IMR-90 (cell line): ENCODE measurements around the gene NTSR1. TPM values are rescaled to one million over a fixed set of nuclear protein-coding genes. Genes with fewer than 3 reads are reported as not detected.

Experiments
- ATAC-seq: fragments of 200-7000 bp; cut with Tn5 transposase; 2 replicates; pipeline ENCODE4 v1.9.1; 2020; ENCODE audit warnings: low read depth, mild to moderate bottlenecking, moderate library complexity
- BruUV-seq: library from RNA; stranded (reverse); fragments of 400-500 nt; replicated peaks from 2 replicates; lab custom pipeline; 2021; lab: Mats Ljungman, UMichigan
- CTCF ChIA-PET: fragments of 300-600 bp; formaldehyde crosslinking; extraction: SDS; loops from one replicate; lab custom pipeline; 2021; ENCODE audit warnings: antibody characterized with exemption; lab: Yijun Ruan, JAX
- POLR2A ChIA-PET: fragments of 300-600 bp; sonication (Branson Sonifier 250); formaldehyde crosslinking; loops from one replicate; lab custom pipeline; 2022; ENCODE audit warnings: antibody characterized with exemption; ENCODE audit not compliant: unreplicated experiment; lab: Charles Lee
- DNase-seq: peaks from one replicate; pipeline ENCODE4 v3.0.0; 2013
- H2AFZ ChIP-seq: replicated peaks from 2 replicates; pipeline ENCODE3; 2013; ENCODE audit warnings: low read length, mild to moderate bottlenecking; ENCODE audit not compliant: poor library complexity
- H2AK5ac ChIP-seq: 2 replicates; pipeline ENCODE4 v1.6.1; 2013; ENCODE audit warnings: low read depth, low read length, inconsistent platforms
- H2AK9ac ChIP-seq: replicated peaks from 2 replicates; pipeline ENCODE3; 2013; ENCODE audit warnings: mild to moderate bottlenecking, low read depth, low read length, moderate library complexity; ENCODE audit not compliant: poor library complexity
- H2BK120ac ChIP-seq: 2 replicates; pipeline ENCODE4 v1.6.1; 2013; ENCODE audit warnings: low read depth, low read length, inconsistent platforms
- H2BK15ac ChIP-seq: 3 replicates; pipeline ENCODE4 v1.6.1; 2013; ENCODE audit warnings: low read depth, low read length, inconsistent platforms
- H2BK20ac ChIP-seq: 2 replicates; pipeline ENCODE4 v1.6.1; 2013; ENCODE audit warnings: low read depth, mild to moderate bottlenecking, inconsistent platforms, low read length, moderate library complexity
- H2BK5ac ChIP-seq: 2 replicates; pipeline ENCODE4 v1.6.1; 2013; ENCODE audit warnings: mild to moderate bottlenecking, low read depth, low read length, inconsistent platforms; ENCODE audit not compliant: poor library complexity, severe bottlenecking
- H3K14ac ChIP-seq: replicated peaks from 2 replicates; pipeline ENCODE4 v1.6.1; 2013; ENCODE audit warnings: low read depth, low read length, inconsistent platforms
- H3K18ac ChIP-seq: 2 replicates; pipeline ENCODE4 v1.6.1; 2013; ENCODE audit warnings: low read depth, low read length, control low read depth
- H3K23ac ChIP-seq: 2 replicates; pipeline ENCODE4 v1.6.1; 2013; ENCODE audit warnings: low read depth, low read length, inconsistent platforms
- H3K27ac ChIP-seq: 2 replicates; pipeline ENCODE4 v1.5.1; 2013; ENCODE audit warnings: mild to moderate bottlenecking, control low read depth, low read length; ENCODE audit not compliant: insufficient read depth
- H3K27me3 ChIP-seq: 2 replicates; pipeline ENCODE4 v1.6.1; 2013; ENCODE audit warnings: low read length; ENCODE audit not compliant: control insufficient read depth, insufficient read depth
- H3K36me3 ChIP-seq: 2 replicates; pipeline ENCODE4 v1.6.1; 2013; ENCODE audit warnings: low read length, mixed read lengths; ENCODE audit not compliant: control insufficient read depth, insufficient read depth
- H3K4ac ChIP-seq: 2 replicates; pipeline ENCODE4 v1.6.1; 2013; ENCODE audit warnings: low read depth, low read length, inconsistent platforms
- H3K4me1 ChIP-seq: 2 replicates; pipeline ENCODE4 v1.6.1; 2013; ENCODE audit warnings: low read length, mixed read lengths; ENCODE audit not compliant: control insufficient read depth, insufficient read depth
- H3K4me2 ChIP-seq: 2 replicates; pipeline ENCODE4 v1.6.1; 2013; ENCODE audit warnings: low read depth, mild to moderate bottlenecking, control low read depth, low read length, moderate library complexity
- H3K4me3 ChIP-seq: 2 replicates; pipeline ENCODE4 v1.5.1; 2013; ENCODE audit warnings: low read depth, mild to moderate bottlenecking, control low read depth, low read length, moderate library complexity; ENCODE audit not compliant: insufficient read depth
- H3K56ac ChIP-seq: 2 replicates; pipeline ENCODE4 v1.6.1; 2013; ENCODE audit warnings: low read length, inconsistent platforms; ENCODE audit not compliant: insufficient read depth; ENCODE audit errors: extremely low read depth
- H3K79me1 ChIP-seq, 2 experiments: 2 replicates each; pipeline ENCODE4 v1.6.1; 2013; ENCODE audit warnings: low read length in 2 of 2, inconsistent platforms in 1 of 2, low read depth in 1 of 2
- H3K9ac ChIP-seq: 2 replicates; pipeline ENCODE4 v1.6.1; 2013; ENCODE audit warnings: low read depth, low read length, control low read depth
- H3K9me1 ChIP-seq: 2 replicates; pipeline ENCODE4 v1.6.1; 2013; ENCODE audit warnings: low read length, inconsistent platforms; ENCODE audit not compliant: insufficient read depth
- H3K9me3 ChIP-seq: 2 replicates; pipeline ENCODE4 v1.6.1; 2013; ENCODE audit warnings: low read length; ENCODE audit not compliant: control insufficient read depth, insufficient read depth
- H4K20me1 ChIP-seq: 2 replicates; pipeline ENCODE4 v1.6.1; 2013; ENCODE audit warnings: low read length, inconsistent platforms; ENCODE audit not compliant: insufficient read depth
- H4K5ac ChIP-seq: 2 replicates; pipeline ENCODE4 v1.6.1; 2013; ENCODE audit warnings: mild to moderate bottlenecking, low read depth, low read length, control low read depth
- H4K8ac ChIP-seq, 2 experiments: 2 replicates each; pipeline ENCODE4 v1.6.1; 2013; ENCODE audit warnings: low read depth in 2 of 2, low read length in 2 of 2, control low read depth in 1 of 2, inconsistent platforms in 1 of 2
- H4K91ac ChIP-seq: 2 replicates; pipeline ENCODE4 v1.6.1; 2013; ENCODE audit warnings: low read depth, low read length, inconsistent platforms; ENCODE audit not compliant: insufficient read depth
- BHLHE40 ChIP-seq: fragments of 150-350 bp; IDR thresholded peaks from 2 replicates; pipeline ENCODE4 v1.6.1; 2016; ENCODE audit warnings: mild to moderate bottlenecking, low read depth, low read length
- CEBPB ChIP-seq: IDR thresholded peaks from 2 replicates; pipeline ENCODE4 v1.6.1; 2012; ENCODE audit warnings: low read depth, low read length, improper control_type of control experiment
- CHD1 ChIP-seq: IDR thresholded peaks from 2 replicates; pipeline ENCODE4 v1.6.1; 2012; ENCODE audit warnings: low read depth, low read length, improper control_type of control experiment
- CTCF ChIP-seq: conservative IDR thresholded peaks from 2 replicates; pipeline ENCODE4 v1.5.1; 2012; ENCODE audit warnings: mild to moderate bottlenecking, low read depth, low read length, improper control_type of control experiment
- ELK1 ChIP-seq: fragments of 150-350 bp; IDR thresholded peaks from 2 replicates; pipeline ENCODE4 v1.6.1; 2016; ENCODE audit warnings: low read depth, mild to moderate bottlenecking, low read length, moderate library complexity, borderline replicate concordance
- FOS ChIP-seq: fragments of 150-350 bp; IDR thresholded peaks from 2 replicates; pipeline ENCODE4 v1.6.1; 2016; ENCODE audit warnings: low read depth, low read length
- MAFK ChIP-seq: IDR thresholded peaks from 2 replicates; pipeline ENCODE4 v1.6.1; 2012; ENCODE audit warnings: low read depth, low read length, improper control_type of control experiment
- MAZ ChIP-seq: IDR thresholded peaks from 2 replicates; pipeline ENCODE4 v1.6.1; 2012; ENCODE audit warnings: low read depth, mild to moderate bottlenecking, low read length, improper control_type of control experiment, moderate library complexity, borderline replicate concordance
- MXI1 ChIP-seq: IDR thresholded peaks from 2 replicates; pipeline ENCODE4 v1.6.1; 2012; ENCODE audit warnings: low read depth, mild to moderate bottlenecking, low read length, moderate library complexity, borderline replicate concordance
- NFE2L2 ChIP-seq: fragments of 150-350 bp; IDR thresholded peaks from 2 replicates; pipeline ENCODE4 v1.6.1; 2016; ENCODE audit warnings: low read depth, mild to moderate bottlenecking, low read length
- POLR2A ChIP-seq: IDR thresholded peaks from 2 replicates; pipeline ENCODE4 v1.6.1; 2012; ENCODE audit warnings: mild to moderate bottlenecking, low read depth, low read length
- RAD21 ChIP-seq: IDR thresholded peaks from 2 replicates; pipeline ENCODE4 v1.6.1; 2012; ENCODE audit warnings: low read length, improper control_type of control experiment
- RCOR1 ChIP-seq: IDR thresholded peaks from 2 replicates; pipeline ENCODE4 v1.6.1; 2012; ENCODE audit warnings: mild to moderate bottlenecking, low read length, improper control_type of control experiment; ENCODE audit not compliant: insufficient replicate concordance
- RFX5 ChIP-seq: IDR thresholded peaks from 2 replicates; pipeline ENCODE4 v1.8.0; 2012; ENCODE audit warnings: low read depth, mild to moderate bottlenecking, low read length, moderate library complexity
- SMC3 ChIP-seq: fragments of 150-350 bp; IDR thresholded peaks from 2 replicates; pipeline ENCODE4 v1.6.1; 2016; ENCODE audit warnings: low read depth, mild to moderate bottlenecking, antibody characterized with exemption, low read length, moderate library complexity
- USF2 ChIP-seq: fragments of 150-350 bp; IDR thresholded peaks from 2 replicates; pipeline ENCODE4 v1.6.1; 2017; ENCODE audit warnings: mild to moderate bottlenecking, antibody characterized with exemption, low read length, low read depth
- WGBS, 2 experiments: methylation state at CpG; one replicate each; pipeline versions ENCODE4 v1.1.5 to v1.1.7; 2013; ENCODE audit warnings: missing lambda C conversion rate in 2 of 2; ENCODE audit not compliant: insufficient read length in 1 of 2; ENCODE audit errors: extremely low coverage in 2 of 2; 5-methylcytosine and 5-hydroxymethylcytosine counted together
- dilution Hi-C: fragments of 300-500 bp; cut with HindIII; formaldehyde crosslinking; loops from one replicate; pipeline ENCODE4 v1.14.3; 2018; ENCODE audit warnings: low sequenced_read_pairs; ENCODE audit not compliant: unreplicated experiment
- in situ Hi-C: fragments of 300-500 bp; cut with MboI; formaldehyde crosslinking; loops from 3 replicates; pipeline ENCODE4 v1.14.3; 2019; ENCODE audit warnings: low sequenced_read_pairs, inconsistent platforms, mixed read lengths
- intact Hi-C: fragments of 100-400 bp; cut with micrococcal nuclease; formaldehyde crosslinking; loops from 2 replicates; pipeline ENCODE4 v1.10.0; 2022
- polyA plus RNA-seq, 3 experiments: library from polyadenylated mRNA; depleted of rRNA; stranded (reverse); fragments of >200 nt; gene quantifications; 2 replicates each; pipeline ENCODE4 v1.2.3, GENCODE V29; 2012; ENCODE audit warnings: low replicate concordance in 1 of 3
- total RNA-seq: library from RNA; depleted of rRNA; stranded (reverse); fragments of >200 nt; gene quantifications from 2 replicates; pipeline ENCODE4 v1.2.3, GENCODE V29; 2012

The NTSR1 gene
- total and polyA plus RNA-seq, 2 of the 4 experiments (the other 2 are of a cell fraction) = 0.54 to 1.8 TPM

GRCh38 chr20:62762376-62762775, 53.7 kb downstream of the NTSR1 start:
- no peak overlapping the region for H3K4me3 ChIP-seq
- H4K91ac ChIP-seq = no peak overlapping the region
- H3K9me3 ChIP-seq = peaks cover 2% of the 10 kb centered on the region; the same call in 1 of the 2 replicates
- CTCF ChIA-PET = interaction anchor here (0.6 kb wide), 1 partner anchor 1029 kb away, joined by 3 read pairs; no protein-coding TSS in a partner anchor
- dilution Hi-C loops (no loop called here), intact Hi-C loops (no loop called here), in situ Hi-C loops (no loop called here)
- POLR2A ChIA-PET = no interaction called here
- H4K8ac ChIP-seq = no peak overlapping the region
- H3K9ac ChIP-seq = no peak overlapping the region
- H2AFZ ChIP-seq = no peak overlapping the region
- H3K4me1 ChIP-seq = peaks cover 2% of the 10 kb centered on the region; the same call in 1 of the 2 replicates
- H3K27me3 ChIP-seq = peaks cover 11% of the 10 kb centered on the region; the same call in 1 of the 2 replicates
- no peak overlapping the region for H3K4ac ChIP-seq
- H3K79me1 ChIP-seq = no peaks in the 10 kb centered on the region
- no peak overlapping the region for H3K56ac ChIP-seq
- H3K14ac ChIP-seq = no peak overlapping the region
- DNase-seq (no peak), ATAC-seq (no peak)
- no peak overlapping the region for H3K23ac ChIP-seq
- H4K20me1 ChIP-seq = no peaks in the 10 kb centered on the region
- WGBS, 2 experiments = 78% methylated on average over 13 of the region's 22 CpGs; no CpG with 5 or more reads in 1 of the 2 experiments
- no peak overlapping the region for H2BK120ac ChIP-seq
- H2BK20ac ChIP-seq = no peak overlapping the region
- H3K36me3 ChIP-seq = no peaks in the 10 kb centered on the region
- no peak overlapping the region for H2AK9ac ChIP-seq
- H2AK5ac ChIP-seq = no peak overlapping the region
- no peak overlapping the region for H3K27ac ChIP-seq
- no peak overlapping the region for H4K5ac ChIP-seq
- H3K9me1 ChIP-seq = no peaks in the 10 kb centered on the region
- H3K18ac ChIP-seq = no peak overlapping the region
- H2BK5ac ChIP-seq = no peak overlapping the region
- H2BK15ac ChIP-seq = no peak overlapping the region
- BruUV-seq = no TSS peak
- TF ChIP-seq MAZ (no peak), RCOR1 (no peak), FOS (no peak), CEBPB (no peak), RAD21 (no peak), SMC3 (no peak), MXI1 (no peak), USF2 (no peak), MAFK (no peak), RFX5 (no peak), NFE2L2 (no peak), CHD1 (no peak), BHLHE40 (no peak), CTCF (no peak), ELK1 (no peak), POLR2A (no peak)
- H3K4me2 ChIP-seq = no peak overlapping the region
